GM12801 (cell line): Measurements from ENCODE around the gene CCDC91.

Experiments used
- CTCF ChIP-seq: IDR thresholded peaks from one replicate; pipeline ENCODE4 v1.5.1; 2011; ENCODE audit warnings: control low read depth; ENCODE audit not compliant: insufficient read length; ENCODE audit errors: extremely low read depth

Gene CCDC91

DNA sequence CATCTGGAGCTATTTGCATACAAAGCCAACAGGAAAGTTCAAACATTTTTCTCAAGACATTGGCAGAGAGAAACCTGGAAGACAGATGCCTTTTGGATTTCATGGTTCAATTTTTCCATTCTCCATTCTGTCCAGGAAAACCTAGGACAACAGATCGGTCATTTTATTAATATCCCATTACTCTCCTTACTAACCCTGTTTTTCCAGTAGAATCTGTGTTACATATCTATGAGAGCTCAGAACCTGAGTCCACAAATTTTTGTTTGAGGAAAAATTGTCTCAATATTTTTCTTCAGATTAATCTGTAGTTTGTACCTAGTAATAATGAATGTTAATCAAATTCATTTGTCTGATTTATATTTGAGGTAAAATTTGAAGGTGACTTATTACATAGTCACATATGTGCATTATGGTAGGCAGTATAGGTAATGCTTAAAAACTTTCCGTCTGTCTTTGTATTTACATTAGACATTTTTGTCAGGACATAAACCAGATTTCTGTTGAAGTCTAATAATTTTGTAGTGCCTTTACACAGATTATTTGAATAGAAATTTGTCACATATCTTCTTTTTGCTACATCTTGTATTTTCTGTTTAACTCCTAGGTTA is 75.3 kb downstream of the CCDC91 start:
- no peak for TF ChIP-seq CTCF

- TF ChIP-seq CTCF: no peak
Observed at GRCh38 chr12:28268608-28269229, 78.5 kb downstream of the CCDC91 start.

- no peak for TF ChIP-seq CTCF
Observed at GRCh38 chr12:28269851-28270250, 79.6 kb downstream of the CCDC91 start.

- no peak for TF ChIP-seq CTCF
Observed at GRCh38 chr12:28278499-28278898, 88.2 kb downstream of the CCDC91 start.

DNA sequence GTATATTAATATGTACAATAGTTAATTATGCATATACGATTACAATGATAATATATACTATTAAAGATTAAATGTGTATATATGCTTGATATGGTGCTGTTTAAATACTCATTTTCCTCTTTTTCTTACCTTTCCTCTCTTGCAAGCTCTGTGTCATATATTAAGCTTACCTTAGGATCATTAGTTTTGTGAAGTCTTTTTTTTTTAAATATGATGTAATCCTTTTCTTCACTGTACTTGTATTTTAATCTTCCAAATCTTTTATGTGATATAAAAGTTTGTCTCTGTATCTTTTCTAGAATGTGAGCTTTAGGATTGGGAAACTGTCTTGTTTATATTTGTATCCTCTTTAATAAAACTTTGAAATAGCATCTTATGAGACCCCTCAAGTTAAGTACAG is 88.7 kb downstream of the CCDC91 start:
- no peak for TF ChIP-seq CTCF

DNA sequence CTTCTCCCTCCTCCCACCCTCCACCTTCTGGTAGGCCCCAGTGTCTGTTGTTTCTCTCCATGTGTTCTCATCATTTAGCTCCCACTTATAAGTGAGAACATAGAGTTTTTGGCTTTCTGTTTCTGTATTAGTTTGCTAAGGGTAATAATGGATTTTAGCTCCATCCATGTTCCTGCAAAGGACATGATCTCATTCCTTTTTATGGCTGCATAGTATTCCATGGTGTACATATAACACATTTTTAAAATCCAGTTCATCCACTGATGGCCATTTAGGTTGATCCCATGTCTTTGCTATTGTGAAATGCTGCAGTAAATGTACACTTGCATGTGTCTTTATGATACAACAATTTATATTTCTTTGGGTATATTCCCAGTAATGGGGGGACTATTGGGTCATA is 96.1 kb downstream of the CCDC91 start:
- TF ChIP-seq CTCF: no peak

DNA sequence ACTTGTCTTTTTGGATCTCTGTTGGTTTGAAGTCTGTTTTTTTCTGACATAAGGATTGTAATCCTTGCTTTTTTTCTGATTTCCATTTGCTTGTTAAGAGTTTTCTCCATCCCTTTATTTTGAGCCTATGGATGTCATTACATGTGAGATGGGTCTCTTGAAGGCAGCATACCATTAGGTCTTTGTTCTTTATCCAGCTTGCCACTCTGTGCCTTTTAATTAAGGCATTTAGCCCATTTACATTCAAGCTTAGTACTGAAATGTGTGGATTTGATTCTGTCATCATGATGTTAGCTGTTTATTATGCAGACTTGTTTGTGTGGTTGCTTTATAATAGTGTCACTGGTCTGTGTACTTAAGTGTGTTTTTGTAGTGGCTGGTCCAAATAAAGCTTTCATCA is 100.0 kb downstream of the CCDC91 start:
- TF ChIP-seq CTCF: no peak
